Mucosa of stomach (tissue), 1 donor: ENCODE results near the gene UBE2K.
A peak's percentile ranks its signal among the peaks of the same experiment; 100 is the strongest.
"Not testable (repeated sequence)": the region's sequence is repeated elsewhere in the genome, so short reads cannot be mapped to it uniquely, and the experiment has no call there.

Source experiments
- H3K27me3 ChIP-seq: one replicate; pipeline ENCODE4 v1.7.0; 2013; ENCODE audit warnings: mild to moderate bottlenecking, low read length; ENCODE audit not compliant: control insufficient read depth, insufficient read depth
- H3K36me3 ChIP-seq: one replicate; pipeline ENCODE4 v1.7.0; 2013; ENCODE audit warnings: low read length; ENCODE audit not compliant: control insufficient read depth, insufficient read depth
- H3K4me1 ChIP-seq: one replicate; pipeline ENCODE4 v1.7.0; 2013; ENCODE audit warnings: mild to moderate bottlenecking, low read length; ENCODE audit not compliant: control insufficient read depth, insufficient read depth
- H3K4me3 ChIP-seq: one replicate; pipeline ENCODE4 v1.7.0; 2013; ENCODE audit warnings: low read length
- H3K9ac ChIP-seq: one replicate; pipeline ENCODE4 v1.7.0; 2013; ENCODE audit warnings: mild to moderate bottlenecking, low read length, moderate library complexity
- H3K9me3 ChIP-seq: one replicate; pipeline ENCODE4 v1.7.0; 2013; ENCODE audit warnings: mild to moderate bottlenecking, low read length, moderate library complexity; ENCODE audit not compliant: control insufficient read depth
- donor health status: Pancreatic carcinoma.

UBE2K gene

DNA sequence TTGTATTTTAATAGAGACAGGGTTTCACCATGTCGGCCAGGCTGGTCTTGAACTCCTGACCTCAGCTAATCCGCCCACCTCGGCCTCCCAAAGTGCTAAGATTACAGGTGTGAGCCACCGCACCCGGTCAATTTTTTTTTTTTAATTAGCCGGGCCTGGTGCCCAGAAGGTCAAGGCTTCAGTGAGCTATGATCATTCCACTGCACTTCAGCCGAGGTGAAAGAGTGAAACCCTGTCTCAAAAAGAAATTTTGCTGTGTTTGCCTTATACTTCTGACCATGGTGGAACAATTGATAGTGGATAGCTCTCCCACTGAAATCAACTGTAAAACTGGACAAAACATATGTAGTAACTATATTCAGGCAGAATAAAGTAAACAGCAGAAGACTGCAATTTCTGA, 35.3 kb upstream of the UBE2K start:
- Histone ChIP-seq H3K9ac (no peak overlapping the region), H3K4me1 (no peaks in the 10 kb centered on the region), H3K36me3 (no peaks in the 10 kb centered on the region), H3K9me3 (no peaks in the 10 kb centered on the region), H3K4me3 (no peak overlapping the region), H3K27me3 (no peaks in the 10 kb centered on the region)

DNA sequence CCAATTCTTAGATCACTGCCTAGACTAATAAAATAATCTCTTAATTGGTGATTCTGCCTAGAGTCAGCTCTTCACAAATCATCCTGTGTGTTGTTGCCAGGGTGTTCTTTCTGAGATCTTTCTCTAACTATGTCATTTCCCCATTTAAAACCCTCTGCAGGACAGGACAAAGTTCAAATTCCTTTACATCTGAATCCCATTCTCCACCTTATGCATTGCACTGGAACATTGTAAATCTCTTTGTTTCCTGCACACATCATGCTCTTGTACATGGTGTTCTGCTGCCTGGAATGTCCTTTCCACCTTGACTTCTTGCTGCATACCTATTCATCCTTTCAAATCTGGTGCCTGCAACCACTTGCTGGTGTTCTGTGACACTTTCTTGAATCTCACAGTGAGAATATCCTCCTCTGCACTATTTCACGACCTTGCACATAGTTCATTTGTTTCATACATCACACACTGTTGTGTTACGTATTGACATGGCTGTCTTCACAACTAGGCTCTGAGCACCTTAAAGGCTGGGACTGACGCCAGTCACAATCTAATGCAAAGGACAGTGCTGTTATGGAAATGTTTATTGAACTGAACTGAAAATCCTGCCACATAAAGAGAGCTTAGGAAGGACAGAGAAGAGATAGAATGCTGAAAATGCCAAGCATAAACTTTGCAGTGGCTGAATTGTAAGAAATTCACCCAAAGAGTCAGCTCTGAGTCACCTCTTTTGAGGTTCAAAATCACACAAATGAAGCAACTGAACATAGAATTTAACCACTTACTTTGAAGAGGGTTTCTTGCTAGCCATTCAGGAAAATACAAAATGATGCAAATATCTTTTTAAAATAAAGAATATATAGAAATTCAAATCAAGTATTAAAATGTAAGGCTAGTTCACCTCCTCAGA, 32.9 kb upstream of the UBE2K start:
- Histone ChIP-seq H3K9ac (no peak overlapping the region), H3K27me3 (no peaks in the 10 kb centered on the region), H3K4me3 (no peak overlapping the region), H3K4me1 (no peaks in the 10 kb centered on the region), H3K36me3 (no peaks in the 10 kb centered on the region), H3K9me3 (no peaks in the 10 kb centered on the region)

DNA sequence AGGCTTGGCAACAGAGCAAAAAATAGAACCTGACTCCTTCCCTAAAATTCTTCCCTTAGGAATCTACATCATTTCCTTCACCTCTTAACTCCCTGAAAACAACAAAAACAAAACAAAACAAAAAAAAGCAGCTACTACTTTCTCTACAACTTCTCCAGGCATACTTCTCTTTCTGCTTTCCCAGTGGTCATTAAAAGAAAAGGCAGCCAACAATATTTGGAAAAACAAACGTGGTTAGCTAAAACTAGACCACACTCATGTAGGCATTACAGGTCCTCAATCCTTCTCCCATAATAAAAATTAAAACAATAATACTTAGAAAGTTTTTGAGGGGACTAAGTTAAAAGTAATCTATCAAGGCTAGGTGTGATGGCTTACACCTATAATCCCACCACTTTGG, 30.2 kb upstream of the UBE2K start:
- Histone ChIP-seq H3K4me3 (no peak overlapping the region), H3K36me3 (no peaks in the 10 kb centered on the region), H3K9me3 (no peaks in the 10 kb centered on the region), H3K4me1 (no peaks in the 10 kb centered on the region), H3K27me3 (no peaks in the 10 kb centered on the region), H3K9ac (no peak overlapping the region)

DNA sequence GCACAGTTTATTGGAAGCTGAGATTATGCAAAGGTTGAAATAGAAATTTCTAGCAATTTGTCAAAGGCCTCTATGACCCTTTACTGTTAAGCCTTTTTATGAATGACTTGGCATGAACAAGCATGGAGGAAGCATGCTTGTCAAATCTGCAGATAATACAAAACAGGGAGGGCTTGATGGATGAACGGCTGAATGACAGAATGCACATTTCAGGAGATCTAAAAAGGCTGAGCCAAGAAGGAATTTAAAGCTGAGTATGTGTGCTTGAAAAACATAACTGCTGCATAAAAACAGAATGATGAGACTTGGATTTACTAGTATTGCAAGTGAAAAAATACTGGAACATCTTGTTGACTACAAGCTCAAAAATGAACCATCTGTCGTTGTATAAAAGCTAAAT, 29.0 kb upstream of the UBE2K start:
- Histone ChIP-seq H3K4me1 (no peaks in the 10 kb centered on the region), H3K4me3 (no peak overlapping the region), H3K27me3 (no peaks in the 10 kb centered on the region), H3K36me3 (no peaks in the 10 kb centered on the region), H3K9ac (no peak overlapping the region), H3K9me3 (no peaks in the 10 kb centered on the region)

DNA sequence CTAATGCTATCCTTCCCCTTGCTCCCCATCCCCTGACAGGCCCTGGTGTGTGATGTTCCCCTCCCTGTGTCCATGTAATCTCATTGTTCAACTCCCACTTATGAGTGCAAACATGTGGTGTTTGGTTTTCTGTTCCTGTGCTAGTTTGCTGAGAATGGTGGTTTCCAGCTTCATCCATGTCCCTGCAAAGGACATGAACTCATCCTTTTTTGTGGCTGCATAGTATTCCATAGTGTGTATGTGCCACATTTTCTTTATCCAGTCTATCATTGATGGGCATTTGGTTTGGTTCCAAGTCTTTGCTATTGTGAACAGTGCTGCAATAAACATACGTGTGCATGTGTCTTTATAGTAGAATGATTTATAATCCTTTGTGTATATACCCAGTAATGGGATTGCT, 27.6 kb upstream of the UBE2K start:
- H3K4me1 ChIP-seq, H3K4me3 ChIP-seq, H3K27me3 ChIP-seq, H3K9me3 ChIP-seq, H3K36me3 ChIP-seq, H3K9ac ChIP-seq: not testable (repeated sequence)

DNA sequence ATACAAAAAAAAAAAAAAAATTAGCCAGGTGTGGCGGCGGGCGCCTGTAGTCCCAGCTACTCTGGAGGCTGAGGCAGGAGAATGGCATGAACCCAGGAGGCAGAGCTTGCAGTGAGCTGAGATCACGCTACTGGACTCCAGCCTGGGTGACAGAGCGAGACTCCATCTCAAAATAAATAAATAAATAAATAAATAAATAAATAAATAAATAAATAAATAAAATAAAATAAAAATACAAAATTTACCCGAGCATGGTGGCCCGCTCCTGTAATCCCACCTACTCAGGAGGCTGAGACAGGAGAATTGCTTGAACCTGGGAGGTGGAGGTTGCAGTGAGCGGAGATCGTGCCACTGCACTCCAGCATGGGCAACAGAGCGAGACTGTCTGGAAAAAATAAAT, 22.3 kb upstream of the UBE2K start:
- not testable (repeated sequence) for H3K36me3 ChIP-seq, H3K27me3 ChIP-seq, H3K4me1 ChIP-seq, H3K9me3 ChIP-seq, H3K4me3 ChIP-seq, H3K9ac ChIP-seq

DNA sequence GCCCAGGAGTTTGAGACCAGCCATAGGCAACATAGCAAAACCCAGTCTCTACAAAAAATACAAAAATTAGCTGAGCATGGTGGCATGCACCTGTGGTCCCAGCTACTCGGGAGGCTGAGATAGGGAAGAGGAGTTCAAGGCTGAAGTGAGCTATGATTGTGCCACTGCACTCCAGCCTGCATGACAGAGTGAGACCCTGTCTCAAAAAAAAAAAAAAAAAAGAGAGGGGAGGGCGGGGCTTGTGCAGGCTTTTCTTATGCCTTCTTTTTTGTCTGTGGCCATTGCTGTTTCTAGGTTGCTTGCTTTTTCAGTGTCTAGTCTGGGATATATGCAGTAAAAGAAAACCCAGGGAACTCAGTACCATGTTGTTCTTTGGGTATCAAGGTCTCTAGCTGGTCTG, 16.9 kb upstream of the UBE2K start:
- not testable (repeated sequence) for H3K4me1 ChIP-seq, H3K9me3 ChIP-seq, H3K9ac ChIP-seq, H3K36me3 ChIP-seq, H3K4me3 ChIP-seq, H3K27me3 ChIP-seq

DNA sequence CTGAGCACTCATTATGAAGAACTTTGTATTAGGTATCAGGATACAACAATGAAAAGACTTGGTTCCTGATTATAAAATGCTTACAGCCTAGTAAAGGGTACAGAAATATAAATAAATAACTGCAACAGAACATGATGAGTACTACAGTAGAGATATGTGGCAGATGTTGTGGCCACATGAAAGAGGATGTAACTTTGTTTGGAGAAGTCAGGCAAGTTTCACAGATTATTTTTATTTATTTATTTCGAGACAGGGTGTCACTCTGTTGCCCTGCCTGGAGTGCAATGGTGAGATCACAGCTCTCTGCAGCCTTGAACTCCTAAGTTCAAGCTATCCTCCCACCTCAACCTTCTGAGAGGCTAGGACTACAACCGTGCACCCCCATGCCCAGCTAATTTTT, 15.8 kb upstream of the UBE2K start:
- Histone ChIP-seq H3K9me3 (no peaks in the 10 kb centered on the region), H3K27me3 (no peaks in the 10 kb centered on the region), H3K9ac (no peak overlapping the region), H3K36me3 (no peaks in the 10 kb centered on the region), H3K4me1 (no peaks in the 10 kb centered on the region), H3K4me3 (no peak overlapping the region)

DNA sequence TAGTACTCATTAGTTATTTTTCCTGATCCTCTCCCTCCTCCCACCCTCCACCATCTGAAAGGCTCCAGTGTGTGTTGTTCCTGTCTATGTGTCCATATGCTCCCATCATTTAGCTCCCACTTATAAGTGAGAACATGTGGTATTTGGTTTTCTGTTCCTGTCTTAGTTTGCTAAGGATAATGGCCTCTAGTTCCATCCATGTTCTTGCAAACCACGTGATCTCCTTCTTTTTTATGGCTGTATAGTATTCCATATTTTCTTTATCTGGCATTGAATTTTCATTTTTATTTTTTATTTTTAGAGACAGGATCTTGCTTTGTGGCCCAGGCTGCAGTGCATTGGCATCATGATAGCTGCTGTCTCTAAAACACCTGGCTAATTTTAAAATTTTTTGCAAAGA, 11.9 kb upstream of the UBE2K start:
- Histone ChIP-seq H3K27me3 (no peaks in the 10 kb centered on the region), H3K9ac (no peak overlapping the region), H3K9me3 (no peaks in the 10 kb centered on the region), H3K36me3 (no peaks in the 10 kb centered on the region), H3K4me3 (no peak overlapping the region), H3K4me1 (no peaks in the 10 kb centered on the region)

DNA sequence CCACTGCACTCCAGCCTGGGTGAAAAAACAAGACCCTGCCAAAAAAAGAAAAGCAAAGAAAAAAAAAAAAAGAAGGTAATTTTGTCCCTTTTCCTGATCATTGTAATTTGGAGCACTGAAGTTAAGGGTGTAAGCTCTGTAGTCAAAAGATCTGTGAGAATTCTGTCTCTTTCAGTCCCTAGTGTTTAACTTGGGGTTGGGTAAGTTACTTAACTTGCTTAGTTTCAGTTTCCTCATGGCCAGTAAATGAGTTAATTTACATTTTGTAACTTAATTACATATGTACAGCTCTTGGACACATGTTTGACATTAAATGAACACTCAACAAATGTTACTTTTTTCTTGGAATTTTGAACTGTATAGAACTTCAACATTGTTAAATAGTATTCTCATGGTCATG, 10.9 kb upstream of the UBE2K start:
- H3K9me3 ChIP-seq: no peaks in the 10 kb centered on the region
- H3K4me1 ChIP-seq: no peaks in the 10 kb centered on the region
- no peaks in the 10 kb centered on the region for H3K27me3 ChIP-seq
- no peak overlapping the region for H3K4me3 ChIP-seq
- H3K36me3 ChIP-seq: no peaks in the 10 kb centered on the region
- H3K9ac ChIP-seq: no peak overlapping the region

DNA sequence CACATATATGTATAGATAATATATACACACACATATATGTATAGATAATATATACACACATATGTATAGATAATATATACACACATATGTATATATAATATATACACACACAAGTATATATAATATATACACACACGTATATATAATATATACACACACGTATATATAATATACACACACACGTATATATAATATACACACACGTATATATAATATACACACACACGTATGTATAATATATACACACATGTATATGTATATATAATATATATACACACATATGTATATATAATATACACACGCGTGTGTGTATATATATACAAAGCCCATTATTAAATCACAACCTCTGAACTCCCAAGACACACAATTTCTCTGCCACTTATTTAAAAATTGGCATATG, 8.0 kb upstream of the UBE2K start:
- Histone ChIP-seq H3K9ac (no peak overlapping the region), H3K4me3 (no peak overlapping the region), H3K27me3 (no peaks in the 10 kb centered on the region), H3K9me3 (no peaks in the 10 kb centered on the region), H3K4me1 (no peaks in the 10 kb centered on the region), H3K36me3 (no peaks in the 10 kb centered on the region)

DNA sequence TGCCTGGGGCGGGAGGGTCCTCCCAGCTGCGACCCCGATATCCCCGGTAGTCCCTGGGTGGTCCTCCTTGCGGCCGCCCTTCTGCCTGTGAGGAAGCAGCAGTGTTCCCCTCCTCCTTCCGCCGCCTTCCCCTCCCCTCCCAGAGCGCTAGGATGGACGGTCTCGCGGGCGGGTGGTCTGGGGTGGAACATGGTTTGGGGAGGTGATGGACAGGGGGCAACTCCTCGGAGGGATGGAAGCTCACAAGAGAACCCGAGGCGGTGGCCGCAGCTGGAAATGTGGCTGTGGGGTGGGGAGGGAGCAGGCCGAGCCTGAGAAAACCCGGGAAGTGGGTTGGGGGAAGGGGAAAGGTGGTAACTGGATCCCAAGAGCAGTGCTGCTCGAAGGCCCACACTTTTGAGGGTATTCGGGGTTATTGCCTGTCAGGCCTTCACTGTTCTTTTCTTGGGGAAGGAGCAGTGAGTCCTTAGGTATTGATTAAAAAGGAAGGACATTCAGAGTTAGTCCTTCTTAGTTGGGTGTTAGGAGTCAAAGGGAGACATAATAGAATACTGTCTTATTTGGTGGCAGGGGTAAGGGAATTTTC, 581 bp downstream of the UBE2K start:
- no peaks in the 10 kb centered on the region for H3K36me3 ChIP-seq
- no peaks in the 10 kb centered on the region for H3K9me3 ChIP-seq
- peak overlapping the region; percentile 95 for H3K9ac ChIP-seq
- H3K4me1 ChIP-seq: peaks cover 15% of the 10 kb centered on the region
- peak overlapping the region; percentile 89 for H3K4me3 ChIP-seq
- H3K27me3 ChIP-seq: no peaks in the 10 kb centered on the region
